Activated CD4-positive, alpha-beta T cell treated with anti-CD3 and anti-CD28 coated beads, Interleukin-2, amount 50 U/mL, for 24 hours (primary cell): ENCODE results near the gene NPRL2.

Experiments used
- DNase-seq, 2 donors: peaks; one replicate each; pipeline ENCODE4 v3.0.0-alpha.2; 2020; ENCODE audit warnings: low read depth in 1 of 2, low spot score in 1 of 2

The NPRL2 gene

GRCh38 chr3:50373146-50374051 is 22.8 kb upstream of the NPRL2 start:
- no peak for DNase-seq

GRCh38 chr3:50372349-50372748 is 21.8 kb upstream of the NPRL2 start:
- no peak for DNase-seq

GRCh38 chr3:50371133-50371685 is 20.6 kb upstream of the NPRL2 start:
- DNase-seq, result no peak

GRCh38 chr3:50370594-50370993 is 20.0 kb upstream of the NPRL2 start:
- no peak for DNase-seq

GRCh38 chr3:50369012-50369670 is 18.6 kb upstream of the NPRL2 start:
- no peak for DNase-seq

- DNase-seq, result no peak
These were observed 15.3 kb upstream of the NPRL2 start for GRCh38 chr3:50365842-50366220.

GRCh38 chr3:50365080-50365841 is 14.7 kb upstream of the NPRL2 start:
- DNase-seq, result peak; percentile 80 to 91

- DNase-seq, result no peak
These were observed 14.1 kb upstream of the NPRL2 start for GRCh38 chr3:50364573-50365079.

- no peak for DNase-seq
These were observed 9.2 kb upstream of the NPRL2 start for GRCh38 chr3:50359760-50360110.

- DNase-seq, result peak; percentile 81 to 96
These were observed 8.6 kb upstream of the NPRL2 start, which contains the start of gene TMEM115 for GRCh38 chr3:50358911-50359759. Gene TMEM115 (minus strand): TSS chr3:50359521. CDS start chr3:50359063, 458 bp downstream.

- DNase-seq, result no peak
These were observed 7.9 kb upstream of the NPRL2 start for GRCh38 chr3:50358355-50358910.

- DNase-seq, result no peak
These were observed 6.9 kb upstream of the NPRL2 start for GRCh38 chr3:50357481-50357880.

GRCh38 chr3:50356553-50356952 is 6.0 kb upstream of the NPRL2 start:
- DNase-seq, result no peak

- no peak for DNase-seq
These were observed 5.4 kb upstream of the NPRL2 start for GRCh38 chr3:50355829-50356552.

GRCh38 chr3:50354850-50355249 is 4.3 kb upstream of the NPRL2 start:
- DNase-seq, result no peak

GRCh38 chr3:50354186-50354764 is 3.7 kb upstream of the NPRL2 start:
- DNase-seq, result no peak

- no peak for DNase-seq
These were observed 2.9 kb upstream of the NPRL2 start for GRCh38 chr3:50353245-50354004.

GRCh38 chr3:50352781-50353180 is 2.2 kb upstream of the NPRL2 start:
- no peak for DNase-seq
